GM12872 (cell line): ENCODE data around the gene SMAD1.

Experiments
- TF ChIP-seq, protein P1 (sequence below): IDR thresholded peaks from 3 replicates; pipeline ENCODE4 v1.5.1; 2011; ENCODE audit warnings: low read depth, mild to moderate bottlenecking, low read length, moderate library complexity; ENCODE audit not compliant: insufficient read depth

The SMAD1 gene

DNA sequence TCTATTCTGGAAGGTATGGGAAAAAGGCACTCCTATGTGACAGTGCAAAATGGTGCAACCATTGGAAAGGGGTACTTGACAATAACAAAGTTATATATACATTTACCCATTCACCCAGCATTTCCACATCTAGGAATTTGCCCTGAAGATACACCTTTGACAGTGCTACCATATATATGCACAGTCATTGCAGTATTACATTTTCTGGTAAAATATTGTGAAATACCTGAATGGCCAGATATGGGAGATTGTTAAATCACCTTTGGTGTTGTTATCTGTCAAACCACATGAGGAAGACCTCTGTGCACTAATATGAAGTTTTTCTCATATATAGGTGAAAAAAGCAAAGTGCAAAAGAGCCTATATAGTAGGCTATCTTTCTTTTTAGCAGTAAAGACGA is 53.5 kb downstream of the SMAD1 start:
- TF ChIP-seq, protein P1, sequence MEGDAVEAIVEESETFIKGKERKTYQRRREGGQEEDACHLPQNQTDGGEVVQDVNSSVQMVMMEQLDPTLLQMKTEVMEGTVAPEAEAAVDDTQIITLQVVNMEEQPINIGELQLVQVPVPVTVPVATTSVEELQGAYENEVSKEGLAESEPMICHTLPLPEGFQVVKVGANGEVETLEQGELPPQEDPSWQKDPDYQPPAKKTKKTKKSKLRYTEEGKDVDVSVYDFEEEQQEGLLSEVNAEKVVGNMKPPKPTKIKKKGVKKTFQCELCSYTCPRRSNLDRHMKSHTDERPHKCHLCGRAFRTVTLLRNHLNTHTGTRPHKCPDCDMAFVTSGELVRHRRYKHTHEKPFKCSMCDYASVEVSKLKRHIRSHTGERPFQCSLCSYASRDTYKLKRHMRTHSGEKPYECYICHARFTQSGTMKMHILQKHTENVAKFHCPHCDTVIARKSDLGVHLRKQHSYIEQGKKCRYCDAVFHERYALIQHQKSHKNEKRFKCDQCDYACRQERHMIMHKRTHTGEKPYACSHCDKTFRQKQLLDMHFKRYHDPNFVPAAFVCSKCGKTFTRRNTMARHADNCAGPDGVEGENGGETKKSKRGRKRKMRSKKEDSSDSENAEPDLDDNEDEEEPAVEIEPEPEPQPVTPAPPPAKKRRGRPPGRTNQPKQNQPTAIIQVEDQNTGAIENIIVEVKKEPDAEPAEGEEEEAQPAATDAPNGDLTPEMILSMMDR: no peak

DNA sequence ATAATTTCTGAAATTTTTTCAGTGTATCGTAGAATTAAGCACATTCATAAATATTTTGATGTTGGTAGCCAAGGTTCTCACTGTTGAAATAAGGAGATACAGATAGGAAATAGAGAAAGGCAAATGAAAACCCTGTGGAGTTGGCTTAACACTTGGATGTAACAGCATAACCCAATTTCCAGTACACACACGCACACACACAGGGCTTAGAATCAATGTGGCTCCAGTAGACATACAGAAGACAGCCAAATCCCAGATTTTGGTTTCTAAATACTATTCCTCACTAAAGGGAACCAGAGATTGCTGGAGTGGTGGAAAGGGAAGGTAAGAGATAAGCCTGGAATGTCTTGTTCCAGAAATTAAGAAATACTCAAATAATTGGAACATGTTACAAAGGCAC is 54.4 kb downstream of the SMAD1 start:
- TF ChIP-seq, protein P1: no peak

DNA sequence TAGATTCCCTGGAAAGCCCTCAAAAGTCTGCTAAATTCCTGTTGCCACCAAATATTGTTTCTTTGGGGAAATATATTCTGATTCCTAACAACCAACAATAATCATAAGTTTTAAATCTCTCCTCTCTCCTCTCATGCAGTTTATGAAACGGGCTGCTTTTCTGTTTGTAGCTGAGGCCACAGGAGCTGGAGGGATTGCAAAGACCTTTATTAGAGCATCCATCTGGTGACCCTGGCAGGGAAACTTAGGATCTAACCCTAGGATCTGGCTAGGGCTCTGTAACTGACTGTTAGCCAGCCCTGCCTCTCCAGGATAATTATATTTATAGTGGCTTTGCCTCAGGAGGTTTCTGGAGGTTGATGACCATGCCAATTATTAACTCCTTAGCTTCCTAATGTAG is 56.9 kb downstream of the SMAD1 start:
- TF ChIP-seq, protein P1: no peak

DNA sequence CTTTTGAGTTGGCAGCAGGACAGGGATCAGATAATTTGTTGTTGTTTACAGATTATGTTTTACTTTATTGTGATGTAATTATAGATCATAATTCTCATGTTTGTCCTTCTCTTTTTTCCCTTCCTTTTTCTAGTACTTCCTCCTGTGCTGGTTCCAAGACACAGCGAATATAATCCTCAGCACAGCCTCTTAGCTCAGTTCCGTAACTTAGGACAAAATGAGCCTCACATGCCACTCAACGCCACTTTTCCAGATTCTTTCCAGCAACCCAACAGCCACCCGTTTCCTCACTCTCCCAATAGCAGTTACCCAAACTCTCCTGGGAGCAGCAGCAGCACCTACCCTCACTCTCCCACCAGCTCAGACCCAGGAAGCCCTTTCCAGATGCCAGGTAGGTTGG is 58.0 kb downstream of the SMAD1 start:
- TF ChIP-seq, protein P1: no peak

DNA sequence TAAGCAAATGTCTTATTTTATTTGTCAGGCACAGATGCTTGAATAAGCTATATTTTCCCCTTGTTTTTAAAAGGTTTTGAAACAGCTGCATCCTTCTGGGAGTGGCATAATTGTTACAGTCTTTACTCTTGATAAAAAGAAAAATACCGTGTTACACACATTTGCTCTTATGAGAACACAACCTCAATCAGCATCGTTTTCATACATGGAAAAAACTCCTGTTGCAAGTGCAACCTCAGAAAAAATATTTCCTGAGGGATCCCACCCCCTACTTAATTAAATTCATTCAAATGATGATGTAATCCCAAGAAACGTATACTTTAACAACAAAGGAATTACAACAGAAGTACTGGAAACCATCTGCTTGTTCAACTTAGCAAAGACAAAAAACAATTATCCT is 58.6 kb downstream of the SMAD1 start:
- TF ChIP-seq, protein P1: no peak

DNA sequence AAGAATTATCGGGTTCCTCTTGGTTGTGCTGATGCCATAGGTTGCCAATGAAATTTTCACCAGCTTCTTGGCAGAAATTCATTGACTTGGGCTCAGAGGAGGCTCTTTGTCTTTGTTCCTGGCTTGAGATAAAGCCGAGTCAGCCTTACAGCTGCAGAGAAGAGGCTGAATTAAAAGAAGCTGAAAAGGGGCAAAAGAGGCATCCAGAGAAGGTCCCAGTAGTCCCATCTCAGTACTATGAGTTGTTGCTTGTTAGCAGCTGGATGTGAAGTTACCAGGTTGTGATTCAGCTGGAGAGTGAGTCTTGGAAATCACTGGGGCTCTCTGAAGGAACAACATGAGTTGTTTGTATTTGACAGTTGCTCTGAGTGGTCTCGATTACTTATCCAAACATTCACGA is 59.7 kb downstream of the SMAD1 start:
- TF ChIP-seq, protein P1: no peak

DNA sequence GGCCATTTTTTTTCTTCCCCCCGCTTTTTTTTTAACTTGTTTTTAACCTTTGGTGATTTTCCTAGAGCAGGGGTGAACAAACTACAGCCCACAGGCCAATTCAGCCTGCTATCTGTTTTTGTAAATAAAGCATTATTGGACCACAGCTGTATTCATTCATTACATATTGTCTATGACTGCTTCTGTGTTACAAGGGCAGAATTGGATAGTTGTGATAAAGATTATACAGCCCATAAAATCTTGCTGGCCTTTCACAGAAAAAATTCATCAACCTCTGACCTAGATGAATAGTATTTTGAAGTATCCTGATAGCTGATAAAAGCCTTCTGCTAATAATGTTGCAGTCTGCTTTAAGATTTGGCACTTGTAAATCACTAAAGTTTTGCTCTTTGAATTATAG is 63.4 kb downstream of the SMAD1 start:
- TF ChIP-seq, protein P1: no peak
